ENCODE data around the gene PPP2R2D. TPM values are rescaled to one million over a fixed set of nuclear protein-coding genes. Genes with fewer than 3 reads are reported as not detected.

PPP2R2D gene
- total RNA-seq, 6 experiments from 2014 or later: 22.9 to 28.1 (median 24.5) TPM

DNA sequence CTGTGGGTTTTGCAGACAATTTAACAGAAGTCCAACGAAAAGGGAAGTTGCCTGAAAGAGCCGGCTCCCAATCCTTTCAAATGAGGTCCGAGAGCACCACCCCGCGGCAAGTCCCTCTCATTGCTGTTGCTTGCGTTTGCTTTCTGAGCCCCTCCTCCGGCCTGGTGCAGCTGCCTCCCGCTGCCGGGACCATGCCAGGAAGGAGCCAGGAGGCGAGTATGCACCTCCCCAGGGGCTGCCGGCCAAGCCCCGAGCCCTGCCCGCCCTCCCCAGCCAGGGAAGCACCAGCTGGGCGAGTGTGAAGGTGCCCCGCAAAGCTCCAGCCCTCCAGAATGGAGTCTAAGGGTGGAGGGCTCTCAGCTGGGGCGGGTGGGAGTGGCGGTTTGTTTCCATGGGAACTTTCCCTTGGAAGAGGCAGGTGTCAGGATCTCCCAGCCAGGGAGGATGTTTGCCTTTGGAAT is 25.8 kb upstream of the PPP2R2D start:
- TF ChIP-seq, protein P1, sequence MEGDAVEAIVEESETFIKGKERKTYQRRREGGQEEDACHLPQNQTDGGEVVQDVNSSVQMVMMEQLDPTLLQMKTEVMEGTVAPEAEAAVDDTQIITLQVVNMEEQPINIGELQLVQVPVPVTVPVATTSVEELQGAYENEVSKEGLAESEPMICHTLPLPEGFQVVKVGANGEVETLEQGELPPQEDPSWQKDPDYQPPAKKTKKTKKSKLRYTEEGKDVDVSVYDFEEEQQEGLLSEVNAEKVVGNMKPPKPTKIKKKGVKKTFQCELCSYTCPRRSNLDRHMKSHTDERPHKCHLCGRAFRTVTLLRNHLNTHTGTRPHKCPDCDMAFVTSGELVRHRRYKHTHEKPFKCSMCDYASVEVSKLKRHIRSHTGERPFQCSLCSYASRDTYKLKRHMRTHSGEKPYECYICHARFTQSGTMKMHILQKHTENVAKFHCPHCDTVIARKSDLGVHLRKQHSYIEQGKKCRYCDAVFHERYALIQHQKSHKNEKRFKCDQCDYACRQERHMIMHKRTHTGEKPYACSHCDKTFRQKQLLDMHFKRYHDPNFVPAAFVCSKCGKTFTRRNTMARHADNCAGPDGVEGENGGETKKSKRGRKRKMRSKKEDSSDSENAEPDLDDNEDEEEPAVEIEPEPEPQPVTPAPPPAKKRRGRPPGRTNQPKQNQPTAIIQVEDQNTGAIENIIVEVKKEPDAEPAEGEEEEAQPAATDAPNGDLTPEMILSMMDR (IDR thresholded peaks at IDR 0.05): peak; percentile 82
- Mint-ChIP-seq H3K4me1 (ENCODE audit: low read depth) (peaks cover 6% of the 10 kb centered on the region; the same call in 1 of the 2 replicates), H3K27ac (no peak overlapping the region), H3K9me3 (no peaks in the 10 kb centered on the region), H3K4me3 (no peak overlapping the region), H3K27me3 (ENCODE audit: insufficient read depth) (peaks cover 33% of the 10 kb centered on the region), H3K36me3 (ENCODE audit: low read depth) (no peaks in the 10 kb centered on the region)
- peak; percentile 64 for DNase-seq

DNA sequence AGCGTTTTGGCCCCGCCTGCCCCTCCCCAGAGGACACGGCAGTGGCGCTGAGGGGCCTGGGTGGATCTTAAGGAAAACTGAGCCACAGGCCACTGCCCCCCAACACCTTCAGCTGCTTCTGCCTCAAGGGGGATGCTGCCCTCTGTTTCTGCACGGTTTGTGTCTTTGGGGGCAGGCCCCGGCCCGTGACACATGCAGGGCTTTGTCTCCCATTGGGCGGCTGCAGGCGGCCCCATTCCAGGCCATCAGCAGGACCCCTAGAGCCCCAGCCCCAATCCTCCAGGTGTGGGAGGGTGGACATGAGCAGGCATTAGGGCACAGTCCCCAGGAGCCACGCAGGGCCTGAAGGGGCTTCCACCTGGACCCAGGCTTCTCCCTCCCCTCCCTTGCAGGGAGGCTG is 25.3 kb upstream of the PPP2R2D start:
- no peak for DNase-seq
- Mint-ChIP-seq H3K9me3 (no peaks in the 10 kb centered on the region), H3K36me3 (ENCODE audit: low read depth) (no peaks in the 10 kb centered on the region), H3K27me3 (ENCODE audit: insufficient read depth) (peaks cover 33% of the 10 kb centered on the region), H3K4me3 (no peak overlapping the region), H3K4me1 (ENCODE audit: low read depth) (peaks cover 6% of the 10 kb centered on the region; the same call in 1 of the 2 replicates), H3K27ac (no peak overlapping the region)
- TF ChIP-seq, protein P1 (IDR thresholded peaks at IDR 0.05): no peak

DNA sequence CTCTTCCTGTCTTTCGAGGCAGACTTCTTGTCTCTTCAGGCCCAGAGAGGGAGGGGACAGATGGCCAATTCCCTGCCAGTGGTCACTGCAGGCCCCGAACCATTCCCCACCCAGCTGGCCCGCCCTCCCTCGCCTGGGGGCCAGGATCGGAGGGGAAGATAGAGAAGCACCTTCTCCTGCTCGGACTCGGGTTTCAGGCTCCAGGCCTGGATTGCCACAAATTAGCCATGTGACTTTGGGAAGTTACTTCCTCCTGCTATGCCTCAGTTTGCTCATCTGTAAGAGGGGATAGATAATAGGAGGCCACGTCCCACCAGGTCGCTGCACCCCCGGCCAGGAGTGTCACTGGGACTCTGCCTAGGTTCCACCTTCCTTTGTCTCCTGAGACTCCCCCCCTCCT is 24.8 kb upstream of the PPP2R2D start:
- Mint-ChIP-seq H3K4me1 (ENCODE audit: low read depth) (peaks cover 6% of the 10 kb centered on the region; the same call in 1 of the 2 replicates), H3K36me3 (ENCODE audit: low read depth) (no peaks in the 10 kb centered on the region), H3K27me3 (ENCODE audit: insufficient read depth) (peaks cover 29% of the 10 kb centered on the region), H3K4me3 (no peak overlapping the region), H3K9me3 (peaks cover 2% of the 10 kb centered on the region; the same call in 1 of the 2 replicates), H3K27ac (no peak overlapping the region)
- DNase-seq: no peak
- TF ChIP-seq, protein P1 (IDR thresholded peaks at IDR 0.05): no peak

DNA sequence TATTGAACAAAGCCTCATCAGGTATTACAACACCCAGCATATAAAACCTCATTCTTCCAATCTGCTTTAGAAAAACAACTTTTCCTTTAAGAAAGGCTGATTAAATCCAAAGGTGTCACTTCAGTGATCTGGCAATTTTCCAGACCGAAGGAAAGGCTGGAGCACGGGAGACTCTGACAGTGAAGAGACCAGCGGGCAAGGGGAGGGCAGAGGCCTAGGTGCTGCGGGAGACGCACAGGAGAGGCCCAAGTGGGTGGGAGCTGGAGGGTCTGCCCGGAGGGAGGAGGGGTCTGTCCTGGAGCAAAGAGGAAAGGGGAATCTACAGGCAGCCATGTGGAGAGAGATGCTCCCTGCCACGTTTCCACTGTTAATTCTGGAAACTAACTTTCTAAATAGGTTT is 24.3 kb upstream of the PPP2R2D start:
- H3K27ac Mint-ChIP-seq: no peak overlapping the region
- H3K4me3 Mint-ChIP-seq: no peak overlapping the region
- no peaks in the 10 kb centered on the region for H3K36me3 Mint-ChIP-seq (ENCODE audit: low read depth)
- H3K27me3 Mint-ChIP-seq (ENCODE audit: insufficient read depth): peaks cover 30% of the 10 kb centered on the region
- H3K9me3 Mint-ChIP-seq: peaks cover 5% of the 10 kb centered on the region; the same call in 1 of the 2 replicates
- H3K4me1 Mint-ChIP-seq (ENCODE audit: low read depth): peaks cover 6% of the 10 kb centered on the region; the same call in 1 of the 2 replicates
- no peak for DNase-seq
- TF ChIP-seq, protein P1 (IDR thresholded peaks at IDR 0.05): no peak

DNA sequence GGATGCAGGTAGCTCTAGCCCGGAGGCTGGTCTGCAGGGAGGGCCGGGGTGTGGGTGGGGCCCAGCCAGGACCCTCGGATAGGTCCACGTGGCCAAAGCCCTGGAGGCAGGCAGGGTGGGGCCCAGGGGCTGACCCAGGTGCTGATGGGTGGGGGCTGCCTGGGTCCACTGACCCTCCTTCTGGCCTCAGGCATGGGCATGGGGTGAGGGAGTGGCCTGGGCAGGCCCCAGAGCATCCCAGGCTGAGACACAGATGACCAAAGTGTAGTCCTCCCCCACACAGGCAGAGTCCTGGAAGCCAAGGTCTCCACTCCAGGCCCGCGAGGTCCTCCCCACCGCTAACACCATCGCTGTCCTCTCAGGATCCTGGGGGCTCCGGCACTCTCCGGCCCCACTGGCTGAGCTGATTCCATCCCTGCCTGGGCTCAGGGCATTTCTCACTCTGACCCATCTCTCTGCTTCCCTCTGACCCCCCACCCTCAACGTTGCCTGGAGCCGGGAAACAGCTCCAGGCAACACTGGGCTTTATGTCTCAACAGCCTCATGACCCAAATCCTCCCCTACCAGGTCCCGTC is 20.7 kb upstream of the PPP2R2D start:
- H3K27me3 Mint-ChIP-seq (ENCODE audit: insufficient read depth): peaks cover 21% of the 10 kb centered on the region
- no peak overlapping the region for H3K27ac Mint-ChIP-seq
- no peak for DNase-seq
- H3K4me1 Mint-ChIP-seq (ENCODE audit: low read depth): no peaks in the 10 kb centered on the region
- H3K9me3 Mint-ChIP-seq: peaks cover 9% of the 10 kb centered on the region
- TF ChIP-seq, protein P1 (IDR thresholded peaks at IDR 0.05): no peak
- H3K36me3 Mint-ChIP-seq (ENCODE audit: low read depth): no peaks in the 10 kb centered on the region
- no peak overlapping the region for H3K4me3 Mint-ChIP-seq
